H1 (cell line): ENCODE measurements around the gene TTF1. TPM values are rescaled to one million over a fixed set of nuclear protein-coding genes. Genes with fewer than 3 reads are reported as not detected.

ENCODE experiments used
- CTCF ChIA-PET: fragments of 300-600 bp; sonication (Branson Sonifier 250); formaldehyde crosslinking; loops from one replicate; lab custom pipeline; 2021; ENCODE audit not compliant: partially characterized antibody; lab: Charles Lee
- POLR2A ChIA-PET: fragments of 300-600 bp; sonication (Branson Sonifier 250); formaldehyde crosslinking; loops from one replicate; lab custom pipeline; 2021; ENCODE audit warnings: inconsistent platforms; ENCODE audit not compliant: partially characterized antibody; lab: Charles Lee
- DNase-seq, 2 experiments: peaks; one replicate each; pipeline versions ENCODE4 v3.0.0 to v3.0.0-alpha.2; 2010 to 2022; ENCODE audit warnings: low spot score in 2 of 2, low read depth in 1 of 2, mixed read lengths in 1 of 2
- FAIRE-seq: peaks from 2 replicates; lab custom pipeline; 2011; peaks lifted over from hg19 to GRCh38; lab: Jason Lieb, UNC
- H2AFZ ChIP-seq: 2 replicates; pipeline ENCODE4 v1.8.1; 2012; ENCODE audit warnings: low read length, inconsistent platforms
- H2AK5ac ChIP-seq: 2 replicates; pipeline ENCODE4 v1.6.1; 2013; ENCODE audit warnings: low read depth, low read length
- H2BK120ac ChIP-seq: replicated peaks from 2 replicates; pipeline ENCODE3; 2013; ENCODE audit warnings: low read depth, low read length, inconsistent platforms
- H2BK12ac ChIP-seq: 2 replicates; pipeline ENCODE4 v1.6.1; 2013; ENCODE audit warnings: low read depth, low read length
- H2BK15ac ChIP-seq: 2 replicates; pipeline ENCODE4 v1.6.1; 2013; ENCODE audit warnings: low read length
- H2BK20ac ChIP-seq: 2 replicates; pipeline ENCODE4 v1.6.1; 2013; ENCODE audit warnings: low read length
- H2BK5ac ChIP-seq: 2 replicates; pipeline ENCODE4 v1.6.1; 2013; ENCODE audit warnings: low read depth, low read length
- H3K14ac ChIP-seq: 2 replicates; pipeline ENCODE4 v1.6.1; 2013; ENCODE audit warnings: inconsistent platforms; ENCODE audit not compliant: insufficient read length
- H3K18ac ChIP-seq: 2 replicates; pipeline ENCODE4 v1.6.1; 2013; ENCODE audit warnings: low read length; ENCODE audit errors: extremely low read depth
- H3K23ac ChIP-seq: 2 replicates; pipeline ENCODE4 v1.6.1; 2013; ENCODE audit warnings: inconsistent platforms; ENCODE audit not compliant: insufficient read length
- H3K23me2 ChIP-seq: 2 replicates; pipeline ENCODE4 v1.6.1; 2013; ENCODE audit warnings: low read depth, low read length
- H3K27ac ChIP-seq: 2 replicates; pipeline ENCODE4 v1.6.1; 2011; ENCODE audit warnings: low read depth, low read length, inconsistent platforms
- H3K27me3 ChIP-seq, 4 experiments: replicated peaks in 1 of 4; 1 replicate in 1 of 4; 2 replicates in 3 of 4; pipeline versions ENCODE4 v1.6.1 to v1.8.1; 2011 to 2013; ENCODE audit warnings: low read length in 3 of 4, mild to moderate bottlenecking in 3 of 4, inconsistent platforms in 2 of 4, mixed read lengths in 2 of 4, moderate library complexity in 1 of 4; ENCODE audit not compliant: control insufficient read depth in 3 of 4, insufficient read depth in 3 of 4; ENCODE audit errors: extremely low read depth in 1 of 4
- H3K36me3 ChIP-seq, 4 experiments: 2 replicates each; pipeline versions ENCODE4 v1.6.1 to v1.8.1; 2011 to 2013; ENCODE audit warnings: mild to moderate bottlenecking in 4 of 4, low read length in 3 of 4, moderate library complexity in 2 of 4, control low read depth in 1 of 4, inconsistent platforms in 1 of 4; ENCODE audit not compliant: insufficient read depth in 4 of 4, control insufficient read depth in 2 of 4
- H3K4ac ChIP-seq: replicated peaks from 2 replicates; pipeline ENCODE3; 2013; ENCODE audit warnings: low read length, low read depth, mixed read lengths, inconsistent platforms; ENCODE audit not compliant: insufficient read length
- H3K4me1 ChIP-seq, 4 experiments: replicated peaks in 1 of 4; 1 replicate in 1 of 4; 2 replicates in 3 of 4; pipeline versions ENCODE4 v1.6.1 to v1.8.1; 2011 to 2013; ENCODE audit warnings: low read length in 3 of 4, inconsistent platforms in 2 of 4, mixed read lengths in 1 of 4; ENCODE audit not compliant: insufficient read depth in 4 of 4, control insufficient read depth in 3 of 4
- H3K4me2 ChIP-seq, 2 experiments: 2 replicates each; pipeline versions ENCODE4 v1.6.1 to v1.8.1; 2011 to 2013; ENCODE audit warnings: low read depth in 2 of 2, low read length in 2 of 2, control low read depth in 1 of 2, inconsistent platforms in 1 of 2, mild to moderate bottlenecking in 1 of 2; ENCODE audit not compliant: insufficient read depth in 1 of 2
- H3K4me3 ChIP-seq, 4 experiments: fragments of 200-600, 300-600 bp in 1 of 4; sonication (generic), shearing (Covaris generic), sonication (Bioruptor Twin) in 1 of 4; 2 replicates each; pipeline versions ENCODE4 v1.5.1 to v1.8.1; 2011 to 2016; ENCODE audit warnings: low read length in 4 of 4, low read depth in 3 of 4, control low read depth in 2 of 4, inconsistent platforms in 2 of 4, mild to moderate bottlenecking in 2 of 4, mixed read lengths in 1 of 4, moderate library complexity in 1 of 4; ENCODE audit not compliant: insufficient read depth in 2 of 4; ENCODE audit errors: extremely low read depth in 1 of 4
- H3K56ac ChIP-seq: replicated peaks from 2 replicates; pipeline ENCODE3; 2013; ENCODE audit warnings: low read depth, mild to moderate bottlenecking, mixed read lengths, low read length, inconsistent platforms; ENCODE audit not compliant: insufficient read length
- H3K79me1 ChIP-seq: 2 replicates; pipeline ENCODE4 v1.6.1; 2013; ENCODE audit warnings: low read depth, low read length, control low read depth
- H3K79me2 ChIP-seq, 2 experiments: 2 replicates each; pipeline versions ENCODE4 v1.6.1 to v1.8.1; 2012 to 2013; ENCODE audit warnings: low read length in 2 of 2, mild to moderate bottlenecking in 2 of 2, inconsistent platforms in 1 of 2; ENCODE audit not compliant: insufficient read depth in 2 of 2, control insufficient read depth in 1 of 2
- H3K9ac ChIP-seq, 4 experiments: replicated peaks in 1 of 4; 1 replicate in 1 of 4; 2 replicates in 3 of 4; pipeline versions ENCODE4 v1.6.1 to v1.8.1; 2011 to 2013; ENCODE audit warnings: low read depth in 3 of 4, low read length in 3 of 4, control low read depth in 2 of 4, mild to moderate bottlenecking in 2 of 4, moderate library complexity in 2 of 4, inconsistent platforms in 1 of 4; ENCODE audit errors: extremely low read depth in 1 of 4
- H3K9me3 ChIP-seq, 2 experiments: 2 replicates each; pipeline versions ENCODE4 v1.6.1 to v1.8.1; 2012 to 2013; ENCODE audit warnings: mild to moderate bottlenecking in 2 of 2, moderate library complexity in 2 of 2, control low read depth in 1 of 2, inconsistent platforms in 1 of 2, low read depth in 1 of 2, low read length in 1 of 2, mixed read lengths in 1 of 2; ENCODE audit not compliant: insufficient read depth in 2 of 2
- H4K20me1 ChIP-seq, 2 experiments: replicated peaks in 1 of 2; 2 replicates each; pipeline versions ENCODE3 to v1.8.1; 2011 to 2013; ENCODE audit warnings: inconsistent platforms in 2 of 2, low read length in 2 of 2, mild to moderate bottlenecking in 1 of 2; ENCODE audit not compliant: insufficient read depth in 2 of 2, control insufficient read depth in 1 of 2
- H4K5ac ChIP-seq: 2 replicates; pipeline ENCODE4 v1.6.1; 2013; ENCODE audit warnings: low read length, low read depth, mixed read lengths, inconsistent platforms; ENCODE audit not compliant: insufficient read length
- H4K8ac ChIP-seq: 2 replicates; pipeline ENCODE4 v1.8.0; 2013; ENCODE audit warnings: mild to moderate bottlenecking, moderate library complexity, low read length, inconsistent platforms; ENCODE audit not compliant: insufficient read depth; ENCODE audit errors: extremely low read depth
- H4K91ac ChIP-seq: replicated peaks from 2 replicates; pipeline ENCODE3; 2013; ENCODE audit warnings: low read length, mixed read lengths, inconsistent platforms; ENCODE audit not compliant: insufficient read length
- BRCA1 ChIP-seq: IDR thresholded peaks from 2 replicates; pipeline ENCODE4 v1.6.1; 2012; ENCODE audit warnings: low read depth, low read length, improper control_type of control experiment
- PHF8 ChIP-seq: fragments of 200-600 bp; sonication (generic); conservative IDR thresholded peaks from 2 replicates; pipeline ENCODE4 v1.7.1; 2012; ENCODE audit warnings: low read depth, mild to moderate bottlenecking, inconsistent platforms, low read length, moderate library complexity
- ZNF274 ChIP-seq: IDR thresholded peaks from 2 replicates; pipeline ENCODE4 v1.7.0; 2012; ENCODE audit warnings: low read length, borderline replicate concordance; ENCODE audit errors: extremely low read depth
- WGBS, 2 experiments: shearing (Covaris generic) in 1 of 2; methylation state at CpG; one replicate each; pipeline versions ENCODE4 v1.1.6 to v1.1.7; 2013 to 2015; ENCODE audit warnings: low lambda C conversion rate in 2 of 2, mixed read lengths in 2 of 2, inconsistent platforms in 1 of 2, low coverage in 1 of 2, missing lambda C conversion rate in 1 of 2; ENCODE audit not compliant: insufficient replicate concordance in 2 of 2, insufficient coverage in 1 of 2, insufficient read length in 1 of 2; ENCODE audit errors: extremely low coverage in 1 of 2, missing lambda C conversion rate in 1 of 2; 5-methylcytosine and 5-hydroxymethylcytosine counted together
- polyA plus RNA-seq, 7 experiments: library from polyadenylated mRNA; depleted of rRNA in 3 of 7; stranded (reverse) in 5 of 7; unstranded in 2 of 7; fragments of >200 nt in 5 of 7; fragments of 200-250 nt in 2 of 7; gene quantifications; 1 replicate in 5 of 7; 2 replicates in 1 of 7; 4 replicates in 1 of 7; pipeline versions ENCODE4 v1.2.1 to v1.2.3, GENCODE V29; 2011 to 2013; ENCODE audit warnings: missing spikeins in 2 of 7, mixed read lengths in 2 of 7
- total RNA-seq: library from RNA; stranded (reverse); fragmentation: NEBNext Ultra II Directional; extraction: Animal tissue kit (Norgen Biotek cat#: 25700); gene quantifications from 2 replicates; pipeline ENCODE4 v1.2.1, GENCODE V29; 2021

TTF1 gene
- total and polyA plus RNA-seq, 2 of the 8 experiments (the other 6 are each of a cell fraction or from before 2014, with no cell fraction given), result 7.8 to 22.2 TPM

GRCh38 chr9:132407196-132407595, 556 bp upstream of the TTF1 start:
- H2BK120ac ChIP-seq, result no peak overlapping the region
- peaks cover 1 to 20% (median 13%) of the 10 kb centered on the region in 4 experiments; a peak in 6 of 7 replicates for H3K27me3 ChIP-seq
- no peak overlapping the region for H2BK12ac ChIP-seq
- peak overlapping the region; percentile 38 for H4K91ac ChIP-seq
- FAIRE-seq (no peak), DNase-seq (no peak)
- no peak overlapping the region for H3K56ac ChIP-seq
- no peak overlapping the region; the same call in 1 of the 2 replicates for H2AK5ac ChIP-seq
- H3K4me3 ChIP-seq, result peak overlapping the region in 1 of 4 experiments; percentile 74; a peak in 1 of 8 replicates
- no peak overlapping the region for H3K18ac ChIP-seq
- H3K4me1 ChIP-seq, result peaks cover 0 to 11% (median 5%) of the 10 kb centered on the region in 4 experiments; a peak in 5 of 7 replicates
- H4K5ac ChIP-seq, result no peak overlapping the region
- H3K4me2 ChIP-seq, result peak overlapping the region; percentile 55 to 57; a peak in 3 of 4 replicates
- 46% methylated on average over 2 of the region's 2 CpGs; no CpG with 5 or more reads in 1 of the 2 experiments for WGBS, 2 experiments
- ChIA-PET POLR2A (interaction anchor here (0.9 kb wide), 1 partner anchor 83 kb away, joined by 3 read pairs; no protein-coding TSS in a partner anchor), CTCF (interaction anchor here (1.1 kb wide), 1 partner anchor 168 kb away, joined by 4 read pairs; no protein-coding TSS in a partner anchor)
- H3K9me3 ChIP-seq, result no peaks in the 10 kb centered on the region; a peak in 1 of 4 replicates
- no peak overlapping the region for H2BK15ac ChIP-seq
- H3K14ac ChIP-seq, result no peak overlapping the region
- H4K8ac ChIP-seq, result no peak overlapping the region
- H3K36me3 ChIP-seq, result peaks cover 0 to 7% (median 1%) of the 10 kb centered on the region in 4 experiments; a peak in 3 of 8 replicates
- H2BK20ac ChIP-seq, result no peak overlapping the region
- 0 out of 2 replicates have a peak overlapping the region, but pooled peaks have one; percentile 60 for H2AFZ ChIP-seq
- peaks cover 0 to 3% of the 10 kb centered on the region in 2 experiments for H4K20me1 ChIP-seq
- no peak for TF ChIP-seq PHF8
- no peak for TF ChIP-seq BRCA1
- no peak for TF ChIP-seq ZNF274
- TF ChIP-seq, all 59 proteins: peak for 0
- Histone ChIP-seq H3K27ac (no peak overlapping the region), H3K79me1 (peaks cover 8% of the 10 kb centered on the region), H3K9ac (no peak overlapping the region), H3K23me2 (peaks cover 15% of the 10 kb centered on the region; the same call in 1 of the 2 replicates), H3K23ac (no peak overlapping the region), H2BK5ac (no peak overlapping the region), H3K4ac (peak overlapping the region; percentile 15), H3K79me2 (peaks cover 0 to 34% of the 10 kb centered on the region in 2 experiments; a peak in 2 of 4 replicates)
